Measurements from ENCODE around the gene DLX6.
"Not testable (repeated sequence)": the region's sequence is repeated elsewhere in the genome, so short reads cannot be mapped to it uniquely, and the experiment has no call there.

DLX6 gene

DNA sequence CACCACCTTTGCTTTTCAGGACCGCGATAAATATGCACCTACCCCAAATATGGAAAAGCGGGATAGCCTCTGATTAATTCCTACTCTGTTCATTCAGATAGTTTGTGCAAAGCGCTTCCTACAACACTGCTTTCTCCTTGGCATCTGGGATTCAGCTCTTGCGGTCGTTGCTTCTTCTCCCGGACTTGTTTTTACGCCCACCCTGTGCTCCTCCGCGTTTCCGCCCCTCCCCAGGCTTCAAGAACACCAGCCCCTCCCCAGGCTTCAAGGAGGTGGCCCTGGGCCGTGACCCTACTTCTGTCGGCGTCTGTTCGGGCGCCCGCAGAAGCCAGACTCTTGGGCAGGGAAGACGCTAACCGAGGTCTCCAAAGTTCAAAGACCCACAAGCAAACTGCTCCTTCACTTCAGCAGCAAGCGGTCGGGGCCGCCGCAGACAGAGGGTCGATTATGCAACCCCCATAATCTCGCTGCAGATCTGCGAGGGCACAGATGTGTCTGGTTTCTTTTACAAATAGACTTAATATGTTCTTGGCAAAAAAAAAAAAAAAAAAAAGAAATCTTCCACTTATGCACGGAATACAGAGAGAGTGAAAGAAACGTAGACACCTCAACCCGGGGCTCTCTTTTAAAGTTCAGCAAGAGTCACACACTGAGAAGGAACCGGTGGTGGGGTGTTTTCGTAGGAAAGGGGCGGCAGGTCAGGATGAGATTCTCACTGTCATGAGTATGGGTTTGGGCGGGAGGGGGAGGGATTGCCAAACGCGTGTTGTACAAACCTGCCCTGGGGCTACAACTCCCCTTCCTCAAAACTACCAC is 17.3 kb downstream of the DLX6 start:
- DNase-seq (ENCODE audit: low read depth in 3 of 3), result no peak

- DNase-seq (ENCODE audit: low read depth in 3 of 3), result no peak
Measured at GRCh38 chr7:97024209-97025129, 19.1 kb downstream of the DLX6 start, which contains the start of gene DLX5. TSS of gene DLX5 (minus strand) at chr7:97024831. CDS start at chr7:97024623, 208 bp downstream.

- no peak for DNase-seq (ENCODE audit: low read depth in 3 of 3)
Measured at GRCh38 chr7:97025130-97025499, 19.8 kb downstream of the DLX6 start.

DNA sequence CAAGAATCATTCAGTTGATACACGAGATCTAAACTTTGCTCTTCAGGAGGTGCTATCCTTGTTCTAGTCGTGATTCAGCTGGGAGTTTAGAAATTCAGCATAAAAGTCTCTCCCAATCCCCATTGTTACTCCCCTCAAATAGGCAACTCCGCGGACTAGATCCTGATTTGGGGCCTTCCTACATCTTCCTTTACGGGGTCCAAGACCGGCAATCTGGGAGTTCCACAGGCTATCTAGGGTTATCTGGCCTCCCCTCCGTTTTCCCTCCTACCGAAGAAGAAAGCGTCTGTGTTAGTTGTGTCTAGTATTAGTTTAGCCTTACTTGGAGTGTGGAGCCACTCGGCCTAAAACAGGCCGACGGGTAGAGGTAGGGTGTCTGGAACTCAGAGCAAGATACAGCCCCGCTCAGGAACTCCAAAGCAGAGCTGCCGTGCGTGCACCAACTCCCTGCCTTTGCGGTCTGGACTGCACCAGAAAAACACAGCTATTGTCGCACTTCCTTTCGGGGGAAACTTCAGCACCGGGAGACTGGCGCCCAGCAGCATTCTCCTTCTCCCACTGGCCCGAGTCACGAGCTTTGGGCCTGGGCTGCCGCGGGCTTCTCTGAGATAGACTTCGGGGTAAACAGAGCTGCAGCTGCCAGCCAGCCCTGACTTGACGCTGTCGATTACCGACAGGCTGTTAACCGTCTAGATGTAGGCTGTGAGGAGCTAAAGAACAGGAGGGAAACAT is 20.8 kb downstream of the DLX6 start:
- no peak for DNase-seq (ENCODE audit: low read depth in 3 of 3)

DNA sequence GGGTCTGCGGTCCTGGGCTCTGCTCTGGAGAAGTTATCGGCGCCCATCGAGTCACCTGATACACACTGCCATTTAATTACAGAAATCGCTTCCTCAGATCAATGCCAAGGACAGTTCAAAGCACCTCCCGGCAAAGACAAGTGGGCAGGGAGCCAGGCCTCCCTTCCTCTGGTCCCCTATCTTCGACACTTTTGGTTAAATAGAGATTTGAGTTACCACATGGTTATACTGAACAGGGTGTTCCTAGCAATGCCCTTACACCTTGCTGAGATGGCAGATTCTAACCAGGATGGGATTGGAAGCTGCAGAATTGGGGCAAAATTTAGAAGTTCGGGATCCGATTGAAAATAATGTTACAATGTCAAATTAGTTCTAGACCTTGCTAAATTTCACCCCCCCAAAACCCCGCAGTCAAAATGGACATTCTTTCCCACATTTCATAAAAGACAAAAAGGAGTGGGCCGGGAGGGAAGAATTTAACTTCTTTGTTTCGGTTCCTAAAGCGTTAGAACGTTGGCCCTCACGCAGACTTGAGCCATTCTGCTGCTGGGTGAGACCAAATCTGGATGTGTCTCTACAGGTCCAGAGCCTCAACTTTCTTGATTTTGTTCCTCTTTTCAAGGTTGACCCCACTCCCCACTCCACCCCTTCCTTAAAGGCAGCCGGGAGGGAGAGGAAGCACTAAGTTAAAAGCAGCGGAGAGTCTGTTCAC is 21.5 kb downstream of the DLX6 start:
- DNase-seq (ENCODE audit: low read depth in 3 of 3), result no peak

DNA sequence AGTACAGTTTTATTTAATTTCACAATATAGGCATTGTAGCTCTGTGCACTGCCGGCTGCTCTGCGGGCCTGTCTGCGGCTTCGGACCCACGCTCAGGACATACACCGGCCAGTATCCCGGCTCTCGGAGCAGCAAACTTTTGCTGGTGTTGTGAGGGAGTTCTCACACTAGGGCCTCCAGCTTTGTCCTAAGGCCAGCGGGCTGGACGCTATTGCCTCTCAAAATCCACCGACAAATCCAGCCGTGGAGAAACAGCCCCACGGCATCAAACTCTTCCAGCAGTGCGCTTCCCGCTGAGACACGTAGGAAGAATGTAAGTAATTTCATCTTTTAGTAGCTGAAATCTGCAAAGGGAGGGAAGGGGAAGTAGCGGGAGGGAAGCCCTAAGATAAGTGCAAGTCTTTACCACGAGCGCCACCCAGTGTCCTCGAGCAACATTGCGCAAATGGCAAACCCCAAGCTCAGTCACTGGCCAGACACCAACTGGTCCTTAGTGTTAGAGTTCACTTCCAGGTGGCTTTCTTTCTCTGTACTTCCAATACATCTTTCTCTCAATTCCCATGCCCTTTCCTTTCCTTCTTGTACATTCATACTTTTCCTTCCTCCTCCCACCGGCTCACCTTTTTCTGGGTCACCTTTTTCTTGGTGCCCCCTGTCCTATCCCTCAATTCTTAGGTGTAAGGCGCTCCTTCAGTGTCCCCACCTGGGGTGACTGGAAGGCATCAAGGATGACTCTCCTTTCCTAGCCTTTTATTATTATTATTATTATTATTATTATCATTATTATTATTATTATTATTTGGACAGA is 22.3 kb downstream of the DLX6 start:
- DNase-seq (ENCODE audit: low read depth in 3 of 3), result peak; percentile 44 to 64 (median 46)

DNA sequence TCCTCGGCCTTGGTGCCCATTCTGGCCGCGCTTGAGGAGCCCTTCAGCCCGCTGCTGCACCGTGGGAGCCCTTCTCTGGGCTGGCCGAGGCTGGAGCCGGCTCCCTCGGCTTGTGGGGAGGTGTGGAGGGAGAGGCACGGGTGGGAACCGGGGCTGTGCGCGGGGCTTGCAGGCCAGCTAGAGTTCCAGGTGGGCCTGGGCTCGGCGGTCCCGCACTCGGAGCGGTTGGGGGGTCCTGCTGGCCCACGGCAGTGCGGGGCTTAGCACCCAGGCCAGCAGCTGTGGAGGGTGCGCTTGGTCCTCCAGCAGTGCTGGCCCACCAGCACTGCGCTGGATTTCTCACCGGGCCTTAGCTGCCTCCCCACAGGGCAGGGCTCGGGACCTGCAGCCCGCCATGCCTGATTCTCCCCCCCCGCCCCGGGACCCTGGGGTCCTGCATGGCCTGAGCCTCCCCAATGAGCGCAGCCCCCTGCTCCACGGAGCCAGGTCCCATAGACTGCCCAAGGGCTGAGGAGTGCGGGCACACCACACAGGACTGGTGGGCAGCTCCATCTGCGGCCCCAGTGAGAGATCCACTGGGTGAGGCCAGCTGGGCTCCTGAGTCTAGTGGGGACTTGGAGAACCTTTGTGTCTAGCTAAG is 29.0 kb downstream of the DLX6 start:
- not testable (repeated sequence) for DNase-seq (ENCODE audit: low read depth in 3 of 3)

DNA sequence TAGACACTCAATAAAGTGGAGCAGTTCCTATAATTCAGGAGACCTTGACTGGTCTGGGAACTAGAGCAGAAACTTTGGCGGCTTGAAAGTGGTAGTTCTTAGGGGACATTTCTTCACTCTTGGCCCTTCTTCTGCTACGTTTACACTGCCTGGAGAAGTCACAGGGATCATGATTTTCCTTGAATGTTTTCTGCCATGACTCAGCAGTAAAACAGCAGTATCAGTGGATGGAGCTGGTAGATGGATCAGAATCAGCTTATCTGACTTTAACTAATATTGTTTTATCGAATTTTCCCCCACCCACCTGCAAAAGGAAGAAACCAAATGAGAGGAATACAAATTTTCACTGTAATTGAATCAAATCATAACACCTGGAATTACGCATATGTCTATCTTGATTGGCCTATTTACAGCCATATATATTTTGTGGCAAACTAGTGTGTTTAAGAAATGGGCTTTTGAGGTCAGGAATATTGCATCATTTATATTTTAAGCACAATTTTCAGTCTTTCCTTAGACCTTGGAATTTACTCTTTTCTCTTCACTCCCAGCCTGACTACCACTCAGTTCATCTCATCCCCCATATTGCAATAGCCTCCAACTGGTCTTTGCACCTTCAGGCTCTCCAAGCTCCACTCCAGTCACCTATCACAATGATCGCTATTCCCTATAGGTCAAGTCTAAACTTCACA is 34.2 kb downstream of the DLX6 start:
- no peak for DNase-seq (ENCODE audit: low read depth in 3 of 3)

GRCh38 chr7:97043281-97043680 is 37.9 kb downstream of the DLX6 start:
- DNase-seq (ENCODE audit: low read depth in 3 of 3), result no peak
